ENCODE results near the gene CKMT2. TPM values are rescaled to one million over a fixed set of nuclear protein-coding genes. Genes with fewer than 3 reads are reported as not detected.

CKMT2 gene
- total and polyA plus RNA-seq, 2 donors (not counting 3 experiments of a cell fraction or from before 2014, with no cell fraction given) = not detected

GRCh38 chr5:81297531-81297930 lies 64.4 kb downstream of the CKMT2 start:
- Histone ChIP-seq H3K4me3 (replicated peaks in 1 of 3; ENCODE audit: insufficient read depth in 1 of 3, low read depth in 1 of 3, low read length in 3 of 3) (no peak overlapping the region), H3K4me1 (ENCODE audit: control insufficient read depth, extremely low read depth, insufficient read depth, low read length) (peaks cover 16% of the 10 kb centered on the region), H3K9me3 (replicated peaks; ENCODE audit: control insufficient read depth, insufficient read depth, low read length) (no peaks in the 10 kb centered on the region), H3K9ac (replicated peaks; ENCODE audit: extremely low read depth, insufficient read depth, low read length) (no peak overlapping the region), H3K27ac (ENCODE audit: insufficient read depth, low read depth, low read length) (no peak overlapping the region), H3K79me2 (ENCODE audit: control insufficient read depth, insufficient read depth, low read length) (peaks cover 7% of the 10 kb centered on the region), H4K20me1 (replicated peaks; ENCODE audit: control insufficient read depth, extremely low read depth, insufficient read depth, low read length) (no peaks in the 10 kb centered on the region), H3K9me1 (replicated peaks; ENCODE audit: control insufficient read depth, extremely low read depth, insufficient read depth, low read length) (no peaks in the 10 kb centered on the region), H3K36me3 (ENCODE audit: control insufficient read depth in 2 of 2, extremely low read depth in 1 of 2, insufficient read depth in 2 of 2, low read length in 2 of 2) (no peaks in the 10 kb centered on the region), H2AFZ (ENCODE audit: low read depth, low read length) (no peak overlapping the region), H3K4me2 (ENCODE audit: insufficient read depth, low read length) (no peak overlapping the region), H3K27me3 (ENCODE audit: control insufficient read depth in 2 of 2, insufficient read depth in 2 of 2, low read length in 2 of 2) (no peaks in the 10 kb centered on the region)
- TF ChIP-seq CTCF (IDR thresholded peaks at IDR 0.05; ENCODE audit: extremely low read depth in 1 of 2, insufficient read depth in 1 of 2, low read depth in 1 of 2, low read length in 2 of 2) = no peak
- TF ChIP-seq FOS (IDR thresholded peaks at IDR 0.05; ENCODE audit: borderline replicate concordance, insufficient read depth, low read length) = no peak
- TF ChIP-seq MYC (IDR thresholded peaks at IDR 0.05; ENCODE audit: low read depth, low read length) = no peak
- TF ChIP-seq MAX (IDR thresholded peaks at IDR 0.05; ENCODE audit: insufficient read depth, insufficient read length) = no peak
- TF ChIP-seq JUN (IDR thresholded peaks at IDR 0.05; ENCODE audit: borderline replicate concordance, insufficient read depth, insufficient read length, low read depth) = no peak
- TF ChIP-seq GATA2 (IDR thresholded peaks at IDR 0.05; ENCODE audit: insufficient read depth, insufficient read length, low read depth, low read length) = no peak
- TF ChIP-seq POLR2AphosphoS5 (IDR thresholded peaks at IDR 0.05; ENCODE audit: insufficient read depth, low read depth, low read length) = no peak
- TF ChIP-seq POLR2A (IDR thresholded peaks at IDR 0.05; ENCODE audit: low read depth, low read length) = no peak
- no peak for TF ChIP-seq EZH2 (IDR thresholded peaks at IDR 0.05; ENCODE audit: borderline replicate concordance, low read depth, low read length, severe bottlenecking)
- no peak for DNase-seq (ENCODE audit: low read depth, low spot score)
- no peak for FAIRE-seq
- POLR2A ChIA-PET = no interaction called here
- CTCF ChIA-PET = no interaction called here
- dilution Hi-C loops (cut with MboI; ENCODE audit: extremely low pct_ligation_motif_present, low sequenced_read_pairs) (no loop called here), intact Hi-C loops (cut with micrococcal nuclease) (no loop called here)
- BruUV-seq (replicated peaks) = no TSS peak
